ENCODE measurements around the gene PGS1. TPM values are rescaled to one million over a fixed set of nuclear protein-coding genes. Genes with fewer than 3 reads are reported as not detected.

The PGS1 gene
- total RNA-seq, 4 donors from 2014 or later, result 23.9 to 51.7 (median 34.2) TPM

DNA sequence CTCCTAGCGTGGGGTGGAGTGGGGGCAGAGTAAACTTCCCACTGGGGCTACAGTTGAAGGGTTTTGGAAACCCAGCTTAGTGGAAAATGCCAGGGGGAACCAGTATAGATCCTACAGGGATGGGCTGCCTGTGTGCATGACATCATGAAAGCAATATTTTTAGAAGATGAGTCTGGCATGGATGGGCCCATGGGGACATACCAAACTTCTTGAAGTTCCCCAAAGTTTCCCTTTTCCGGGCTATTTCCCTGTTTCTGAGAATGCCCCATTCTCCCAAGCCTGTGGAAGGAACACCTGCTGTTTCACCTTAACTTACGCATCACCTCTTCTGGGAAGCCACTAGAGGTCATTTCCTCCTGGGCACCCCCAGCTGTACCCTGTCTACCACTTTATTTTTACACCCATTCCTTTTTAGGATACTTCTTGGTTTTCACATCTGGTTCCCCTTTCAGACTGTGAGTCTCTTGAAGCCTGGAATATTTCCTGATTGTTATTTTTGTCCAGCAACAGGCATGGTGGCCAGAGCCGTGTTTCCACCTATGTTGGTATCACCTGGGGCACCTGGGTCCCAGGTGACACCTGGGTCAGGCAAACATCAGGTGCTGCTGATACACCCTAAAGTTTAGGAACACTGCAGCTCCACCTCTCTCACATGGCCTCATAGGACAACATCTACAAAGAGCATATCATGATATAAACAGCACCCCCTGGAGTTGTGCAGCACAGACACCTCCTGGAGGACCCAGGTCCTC, 28.4 kb upstream of the PGS1 start:
- TF ChIP-seq EP300 (IDR thresholded peaks at IDR 0.05), result no peak
- Histone ChIP-seq H3K4me1 (peaks cover 88% of the 10 kb centered on the region), H3K36me3 (no peaks in the 10 kb centered on the region), H3K4me3 (no peak overlapping the region), H3K9me3 (no peaks in the 10 kb centered on the region), H3K27ac (peak overlapping the region; percentile 24), H3K27me3 (no peaks in the 10 kb centered on the region)
- no peak for DNase-seq (ENCODE audit: low spot score in 2 of 2)
- WGBS, result 70% methylated on average over 4 of the region's 4 CpGs

DNA sequence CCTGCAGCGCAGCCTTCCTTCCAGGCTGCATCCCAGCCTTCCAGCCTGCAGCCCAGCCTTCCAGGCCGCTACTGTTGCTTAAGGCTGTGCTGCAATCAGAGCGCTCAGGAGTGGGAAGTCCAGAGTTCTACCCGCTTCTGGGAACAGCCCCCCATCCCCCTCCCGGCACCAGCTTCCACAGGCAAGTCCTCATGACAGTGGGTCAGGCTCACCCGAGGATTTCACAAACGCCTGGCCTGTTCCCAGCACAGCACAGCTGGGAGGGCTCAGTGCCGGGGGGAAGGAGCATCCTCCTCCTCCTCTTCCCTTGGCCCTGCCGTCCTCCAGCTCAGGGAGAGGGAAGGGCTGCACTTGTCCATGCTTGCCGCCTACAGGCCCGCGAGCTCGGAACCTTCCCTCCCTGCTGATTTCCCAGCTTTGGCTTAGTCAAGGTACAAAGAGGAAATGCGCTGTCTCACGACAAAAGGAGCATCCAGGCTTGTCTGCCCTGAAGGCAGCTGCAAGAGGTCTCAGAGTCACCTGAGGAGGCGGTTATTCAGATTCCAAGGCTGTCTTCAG, 26.9 kb upstream of the PGS1 start:
- no peaks in the 10 kb centered on the region for H3K27me3 ChIP-seq
- no peaks in the 10 kb centered on the region for H3K9me3 ChIP-seq
- 40% methylated on average over 7 of the region's 16 CpGs for WGBS
- peaks cover 92% of the 10 kb centered on the region for H3K4me1 ChIP-seq
- H3K36me3 ChIP-seq, result peaks cover 4% of the 10 kb centered on the region
- peak overlapping the region; percentile 49 for H3K4me3 ChIP-seq
- peak; percentile 97 to 98 for DNase-seq (ENCODE audit: low spot score in 2 of 2)
- TF ChIP-seq POLR2AphosphoS5 (IDR thresholded peaks at IDR 0.05) (peak in 2 of 3 donors; percentile 92 to 97), EP300 (IDR thresholded peaks at IDR 0.05) (peak; percentile 89), POLR2A (IDR thresholded peaks at IDR 0.05) (peak in 1 of 2 donors; percentile 32)
- TF ChIP-seq, protein P1, sequence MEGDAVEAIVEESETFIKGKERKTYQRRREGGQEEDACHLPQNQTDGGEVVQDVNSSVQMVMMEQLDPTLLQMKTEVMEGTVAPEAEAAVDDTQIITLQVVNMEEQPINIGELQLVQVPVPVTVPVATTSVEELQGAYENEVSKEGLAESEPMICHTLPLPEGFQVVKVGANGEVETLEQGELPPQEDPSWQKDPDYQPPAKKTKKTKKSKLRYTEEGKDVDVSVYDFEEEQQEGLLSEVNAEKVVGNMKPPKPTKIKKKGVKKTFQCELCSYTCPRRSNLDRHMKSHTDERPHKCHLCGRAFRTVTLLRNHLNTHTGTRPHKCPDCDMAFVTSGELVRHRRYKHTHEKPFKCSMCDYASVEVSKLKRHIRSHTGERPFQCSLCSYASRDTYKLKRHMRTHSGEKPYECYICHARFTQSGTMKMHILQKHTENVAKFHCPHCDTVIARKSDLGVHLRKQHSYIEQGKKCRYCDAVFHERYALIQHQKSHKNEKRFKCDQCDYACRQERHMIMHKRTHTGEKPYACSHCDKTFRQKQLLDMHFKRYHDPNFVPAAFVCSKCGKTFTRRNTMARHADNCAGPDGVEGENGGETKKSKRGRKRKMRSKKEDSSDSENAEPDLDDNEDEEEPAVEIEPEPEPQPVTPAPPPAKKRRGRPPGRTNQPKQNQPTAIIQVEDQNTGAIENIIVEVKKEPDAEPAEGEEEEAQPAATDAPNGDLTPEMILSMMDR (IDR thresholded peaks at IDR 0.05), result no peak
- peak overlapping the region; percentile 90 for H3K27ac ChIP-seq

DNA sequence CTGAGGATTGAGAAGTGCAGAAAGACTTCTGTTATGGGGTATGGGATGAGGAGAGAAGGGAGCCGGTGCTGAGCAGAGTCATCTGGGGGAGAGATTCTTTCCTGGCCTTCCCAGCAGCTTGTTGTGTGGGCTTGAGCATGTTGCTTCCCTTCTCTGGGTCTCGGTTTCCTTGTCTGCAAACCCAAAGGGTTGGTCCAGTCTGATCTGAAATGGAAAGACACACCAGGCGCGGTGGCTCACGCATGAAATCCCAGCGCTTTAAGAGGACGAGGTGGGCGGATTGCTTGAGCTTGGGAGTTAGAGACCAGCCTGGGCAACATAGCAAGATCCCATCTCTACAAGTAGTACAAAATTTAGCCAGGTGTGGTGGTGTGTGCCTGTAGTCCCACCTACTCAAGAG, 24.6 kb upstream of the PGS1 start:
- Histone ChIP-seq H3K4me3 (no peak overlapping the region), H3K27ac (peak overlapping the region; percentile 90), H3K36me3 (peaks cover 12% of the 10 kb centered on the region), H3K9me3 (no peaks in the 10 kb centered on the region), H3K27me3 (no peaks in the 10 kb centered on the region), H3K4me1 (peaks cover 94% of the 10 kb centered on the region)
- TF ChIP-seq, protein P1 (IDR thresholded peaks at IDR 0.05), result no peak
- TF ChIP-seq EP300 (IDR thresholded peaks at IDR 0.05), result no peak
- no peak for TF ChIP-seq POLR2AphosphoS5 (IDR thresholded peaks at IDR 0.05)
- TF ChIP-seq POLR2A (IDR thresholded peaks at IDR 0.05), result no peak
- 91% methylated on average over 8 of the region's 8 CpGs for WGBS
- no peak for DNase-seq (ENCODE audit: low spot score in 2 of 2)

DNA sequence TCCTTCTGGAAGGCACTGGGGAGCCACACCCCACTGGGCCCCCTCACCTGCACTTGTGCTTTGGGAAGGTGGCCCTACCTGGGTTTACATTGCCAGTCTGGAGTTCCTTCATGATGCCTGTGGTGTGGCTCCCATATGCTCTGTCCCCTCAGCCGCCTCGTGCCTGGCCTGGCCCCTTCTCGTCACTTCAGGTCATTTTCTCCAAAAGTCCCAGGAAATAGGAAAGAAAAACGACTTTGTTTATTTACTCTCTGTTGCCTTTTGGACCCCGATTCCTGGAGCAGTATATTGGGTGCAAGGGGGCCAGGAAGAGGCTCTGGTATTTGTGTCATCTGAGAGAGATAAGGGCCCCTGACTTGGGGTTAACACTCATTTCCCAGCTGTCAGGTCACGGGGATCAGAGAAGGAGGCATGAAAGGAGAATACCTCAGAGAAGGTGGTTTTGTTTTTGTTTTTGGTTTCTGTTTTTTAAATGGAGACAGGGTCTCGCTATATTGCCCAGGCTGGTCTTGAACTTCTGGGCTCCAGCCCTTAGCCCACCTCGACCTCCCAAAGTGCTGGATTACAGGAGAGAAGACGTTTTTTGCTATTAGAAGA, 23.3 kb upstream of the PGS1 start:
- TF ChIP-seq EP300 (IDR thresholded peaks at IDR 0.05) (no peak), POLR2A (IDR thresholded peaks at IDR 0.05) (no peak), POLR2AphosphoS5 (IDR thresholded peaks at IDR 0.05) (no peak)
- TF ChIP-seq, protein P1 (IDR thresholded peaks at IDR 0.05), result no peak
- Histone ChIP-seq H3K36me3 (peaks cover 12% of the 10 kb centered on the region), H3K27me3 (no peaks in the 10 kb centered on the region), H3K27ac (no peak overlapping the region), H3K4me3 (no peak overlapping the region), H3K4me1 (peaks cover 91% of the 10 kb centered on the region), H3K9me3 (no peaks in the 10 kb centered on the region)
- no peak for DNase-seq (ENCODE audit: low spot score in 2 of 2)
- WGBS, result 81% methylated on average over 9 of the region's 9 CpGs

DNA sequence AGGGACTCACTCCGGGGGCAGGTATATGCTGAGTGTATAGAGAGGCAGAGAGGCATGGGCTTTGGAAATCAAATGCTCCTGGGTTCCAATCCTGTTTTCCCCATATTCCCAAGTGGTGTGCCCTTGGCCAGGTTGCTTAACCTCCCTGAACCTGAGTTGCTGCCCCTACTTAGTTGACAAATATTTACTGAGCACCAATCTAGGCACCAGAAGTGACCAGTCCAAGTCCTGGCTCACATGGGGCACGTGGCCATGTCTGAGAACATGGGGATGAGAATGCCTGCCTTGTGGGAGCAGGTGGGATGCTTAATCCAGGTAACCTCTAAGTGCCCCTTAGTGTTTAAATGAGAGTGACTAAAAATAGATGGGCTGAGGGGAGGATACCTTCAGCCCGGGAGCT, 22.7 kb upstream of the PGS1 start:
- H3K4me1 ChIP-seq, result peaks cover 91% of the 10 kb centered on the region

More for the DNA sequence above, 22.7 kb upstream of the PGS1 start:
- WGBS, result 74% methylated on average over 3 of the region's 3 CpGs
- Histone ChIP-seq H3K36me3 (peaks cover 12% of the 10 kb centered on the region), H3K27me3 (no peaks in the 10 kb centered on the region), H3K9me3 (no peaks in the 10 kb centered on the region), H3K4me3 (no peak overlapping the region), H3K27ac (peak overlapping the region; percentile 60)
- no peak for DNase-seq (ENCODE audit: low spot score in 2 of 2)
- TF ChIP-seq EP300 (IDR thresholded peaks at IDR 0.05), result no peak
- TF ChIP-seq, protein P1 (IDR thresholded peaks at IDR 0.05), result no peak
- TF ChIP-seq POLR2AphosphoS5 (IDR thresholded peaks at IDR 0.05), result no peak
- no peak for TF ChIP-seq POLR2A (IDR thresholded peaks at IDR 0.05)
